ENCODE measurements around the gene KIF19. TPM values are rescaled to one million over a fixed set of nuclear protein-coding genes. Genes with fewer than 3 reads are reported as not detected.

Gene KIF19
- total and polyA plus RNA-seq, 2 of the 8 experiments (the other 6 are each of a cell fraction or from before 2014, with no cell fraction given): 0.52 to 0.77 TPM

DNA sequence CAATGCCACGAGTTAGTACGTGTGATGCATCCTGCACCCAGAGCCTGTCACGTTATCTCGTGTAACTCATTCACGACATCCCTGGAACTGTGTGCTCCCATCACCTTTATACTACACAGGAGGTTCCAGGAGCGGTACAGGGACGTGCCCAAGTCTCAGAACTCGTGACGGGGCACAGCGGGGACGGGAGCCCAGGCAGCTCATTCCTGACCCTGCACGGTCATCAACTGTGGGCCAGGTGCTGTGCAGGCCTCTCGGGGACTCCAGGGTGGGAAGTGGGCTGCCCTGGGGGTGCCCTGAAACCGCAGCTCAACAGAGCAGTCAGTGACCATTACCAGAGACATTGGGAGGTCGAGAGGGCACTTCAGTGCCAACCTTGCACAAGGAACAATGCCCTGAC, 11.1 kb upstream of the KIF19 start:
- Histone ChIP-seq H3K27ac (ENCODE audit: low read depth, low read length) (no peak overlapping the region), H4K8ac (ENCODE audit: extremely low read depth, insufficient read depth, low read length) (no peak overlapping the region), H4K20me1 (replicated peaks in 1 of 2; ENCODE audit: control insufficient read depth in 1 of 2, insufficient read depth in 2 of 2, low read length in 2 of 2) (no peaks in the 10 kb centered on the region), H2BK120ac (replicated peaks; ENCODE audit: low read depth, low read length) (no peak overlapping the region), H3K18ac (ENCODE audit: extremely low read depth, low read length) (no peak overlapping the region), H3K4me2 (ENCODE audit: insufficient read depth in 1 of 2, low read depth in 2 of 2, low read length in 2 of 2) (no peak overlapping the region), H3K79me2 (ENCODE audit: control insufficient read depth in 1 of 2, insufficient read depth in 2 of 2, low read length in 2 of 2) (no peaks in the 10 kb centered on the region), H3K23ac (ENCODE audit: insufficient read length) (no peak overlapping the region), H3K56ac (replicated peaks; ENCODE audit: insufficient read length, low read depth, low read length) (no peak overlapping the region), H3K79me1 (ENCODE audit: low read depth, low read length) (no peaks in the 10 kb centered on the region), H2BK5ac (ENCODE audit: low read depth, low read length) (no peak overlapping the region), H3K9ac (replicated peaks in 1 of 4; ENCODE audit: extremely low read depth in 1 of 4, low read depth in 3 of 4, low read length in 3 of 4) (no peak overlapping the region; a peak in 1 of 7 replicates), H3K36me3 (ENCODE audit: control insufficient read depth in 2 of 4, insufficient read depth in 4 of 4, low read length in 3 of 4) (no peaks in the 10 kb centered on the region), H3K23me2 (ENCODE audit: low read depth, low read length) (no peaks in the 10 kb centered on the region), H2AK5ac (ENCODE audit: low read depth, low read length) (no peak overlapping the region), H2BK20ac (ENCODE audit: low read length) (no peak overlapping the region), H4K91ac (replicated peaks; ENCODE audit: insufficient read length, low read length) (no peak overlapping the region), H3K27me3 (replicated peaks in 1 of 4; ENCODE audit: control insufficient read depth in 3 of 4, extremely low read depth in 1 of 4, insufficient read depth in 3 of 4, low read length in 3 of 4) (no peaks in the 10 kb centered on the region; a peak in 1 of 7 replicates), H3K9me3 (ENCODE audit: insufficient read depth in 2 of 2, low read depth in 1 of 2, low read length in 1 of 2) (peaks cover 4 to 5% of the 10 kb centered on the region in 2 experiments; a peak in 2 of 4 replicates), H3K4me3 (ENCODE audit: extremely low read depth in 1 of 4, insufficient read depth in 2 of 4, low read depth in 3 of 4, low read length in 4 of 4) (no peak overlapping the region), H3K14ac (ENCODE audit: insufficient read length) (no peak overlapping the region), H2BK15ac (ENCODE audit: low read length) (no peak overlapping the region), H2AFZ (ENCODE audit: low read length) (no peak overlapping the region), H3K4me1 (replicated peaks in 1 of 4; ENCODE audit: control insufficient read depth in 3 of 4, insufficient read depth in 4 of 4, low read length in 3 of 4) (no peaks in the 10 kb centered on the region), H2BK12ac (ENCODE audit: low read depth, low read length) (no peak overlapping the region), H3K4ac (replicated peaks; ENCODE audit: insufficient read length, low read depth, low read length) (no peak overlapping the region), H4K5ac (ENCODE audit: insufficient read length, low read depth, low read length) (no peak overlapping the region)
- FAIRE-seq (no peak), DNase-seq (ENCODE audit: low read depth in 1 of 2, low spot score in 2 of 2) (no peak)
- 91% methylated on average over 14 of the region's 15 CpGs; no CpG with 5 or more reads in 1 of the 2 experiments for WGBS, 2 experiments (ENCODE audit: extremely low coverage in 1 of 2, insufficient coverage in 1 of 2, insufficient read length in 1 of 2, insufficient replicate concordance in 2 of 2, low coverage in 1 of 2, low lambda C conversion rate in 2 of 2, missing lambda C conversion rate in 1 of 2)
- ChIA-PET POLR2A (ENCODE audit: partially characterized antibody) (no interaction called here), CTCF (ENCODE audit: partially characterized antibody) (interaction anchor here (0.6 to 3.4 kb wide), 11 partner anchors 8 to 139 kb away, joined by 3 to 13 read pairs (median 4); no protein-coding TSS in a partner anchor)
- TF ChIP-seq RNF2 (IDR thresholded peaks at IDR 0.05; ENCODE audit: borderline replicate concordance, low read depth, low read length, missing control alignments, poor library complexity, severe bottlenecking): no peak
- no peak for TF ChIP-seq SP2 (IDR thresholded peaks at IDR 0.05; ENCODE audit: low read length)
- TF ChIP-seq KDM1A (IDR thresholded peaks at IDR 0.05; ENCODE audit: borderline replicate concordance, low read length): no peak
- no peak for TF ChIP-seq TAF1 (IDR thresholded peaks at IDR 0.05; ENCODE audit: low read depth, low read length)
- TF ChIP-seq YY1 (IDR thresholded peaks at IDR 0.05; ENCODE audit: low read depth, low read length): no peak
- no peak for TF ChIP-seq RFX5 (IDR thresholded peaks at IDR 0.05; ENCODE audit: borderline replicate concordance, low read depth, low read length)
- no peak for TF ChIP-seq CHD2 (IDR thresholded peaks at IDR 0.05; ENCODE audit: low read length)
- TF ChIP-seq, protein P1, sequence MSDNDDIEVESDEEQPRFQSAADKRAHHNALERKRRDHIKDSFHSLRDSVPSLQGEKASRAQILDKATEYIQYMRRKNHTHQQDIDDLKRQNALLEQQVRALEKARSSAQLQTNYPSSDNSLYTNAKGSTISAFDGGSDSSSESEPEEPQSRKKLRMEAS (IDR thresholded peaks at IDR 0.05): no peak

Measured in H1 (cell line).